GM19324 (cell line): ENCODE results near the gene HTRA3.
"Not testable (repeated sequence)": the region's sequence is repeated elsewhere in the genome, so short reads cannot be mapped to it uniquely, and the experiment has no call there.

Experiments used
- ATAC-seq: cut with Tn5 transposase; IDR thresholded peaks from one replicate; pipeline ENCODE4 v1.9.1; 2021; ENCODE audit warnings: mild to moderate bottlenecking, moderate library complexity; ENCODE audit not compliant: unreplicated experiment, low FRiP score

The HTRA3 gene

DNA sequence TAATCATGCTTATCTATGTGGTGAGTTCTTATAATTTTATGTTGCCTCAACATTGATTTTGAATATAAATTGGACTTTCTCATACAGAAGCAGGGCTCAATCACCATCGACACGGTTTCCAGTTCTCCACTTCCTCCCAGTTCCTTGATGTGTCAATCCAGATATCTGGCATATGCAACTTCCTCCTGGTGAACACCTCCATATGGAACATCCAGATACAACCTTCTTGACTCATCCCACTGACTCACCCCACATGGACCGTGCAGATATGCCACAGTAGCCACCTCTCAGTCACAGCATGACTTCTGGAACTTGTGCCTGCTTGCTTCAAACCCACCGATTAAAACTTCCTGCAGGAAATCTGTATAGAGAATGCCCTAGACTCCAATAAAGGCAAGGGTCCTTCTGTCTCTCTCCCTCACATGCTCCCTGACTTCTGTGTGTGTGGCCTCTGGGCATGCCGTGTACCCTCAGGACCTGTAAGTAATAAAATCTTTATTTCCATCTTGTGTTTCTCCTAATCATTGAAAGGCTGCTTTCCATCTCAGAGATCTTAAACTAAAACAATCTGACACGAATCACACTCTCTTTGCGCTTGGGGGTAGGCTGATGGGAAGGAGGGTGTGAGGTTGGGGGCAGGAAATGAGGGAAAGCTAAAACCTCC lies 67.0 kb downstream of the HTRA3 start:
- ATAC-seq = no peak

DNA sequence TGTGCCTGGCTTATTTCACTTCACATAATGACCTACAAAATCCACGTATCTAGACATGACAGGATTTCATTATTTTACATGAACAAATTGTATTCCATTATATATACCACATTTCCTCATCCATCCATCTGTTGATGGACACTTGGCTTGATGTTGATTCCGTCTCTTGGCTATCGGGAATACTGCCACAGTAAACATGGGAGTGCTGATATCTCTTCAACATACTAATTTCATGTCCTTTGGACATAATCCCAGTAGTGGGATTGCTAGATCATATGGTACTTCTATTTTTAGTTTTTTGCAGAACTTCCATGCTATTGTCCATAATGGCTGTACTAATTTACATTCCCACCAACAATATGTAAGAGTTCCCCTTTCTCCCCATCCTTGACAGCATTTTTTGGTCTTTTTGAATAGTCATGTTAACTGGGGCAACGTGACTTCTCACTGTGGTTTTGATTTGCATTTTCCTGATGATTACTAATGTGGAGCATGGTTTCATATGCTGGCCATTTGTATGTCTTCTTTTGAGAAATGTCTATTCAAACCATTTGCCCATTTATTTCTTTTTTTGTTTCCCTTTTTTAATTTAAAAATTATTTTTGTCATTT lies 68.9 kb downstream of the HTRA3 start:
- no peak for ATAC-seq

GRCh38 chr4:8340781-8341241 lies 71.3 kb downstream of the HTRA3 start:
- no peak for ATAC-seq

GRCh38 chr4:8341281-8341680 lies 71.7 kb downstream of the HTRA3 start:
- not testable (repeated sequence) for ATAC-seq

DNA sequence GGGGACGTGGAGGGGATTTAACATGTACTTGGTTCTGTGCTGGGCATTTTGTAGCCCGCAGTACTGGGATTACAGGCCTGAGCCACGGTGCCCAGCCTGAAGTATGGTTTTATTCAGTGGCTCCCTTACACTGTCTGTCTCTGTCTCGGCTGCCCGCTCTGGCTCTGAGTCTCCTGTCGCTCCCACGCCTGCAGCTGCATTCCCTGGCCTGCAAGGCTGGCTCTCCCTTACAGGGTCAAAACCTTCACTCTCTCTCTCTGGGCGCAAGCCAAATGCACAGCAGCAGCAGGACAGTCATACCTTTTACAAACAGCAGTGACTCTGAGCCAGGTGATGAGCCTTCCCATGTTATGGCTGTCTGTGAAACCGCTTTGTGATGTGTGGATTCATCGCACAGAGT lies 72.1 kb downstream of the HTRA3 start:
- no peak for ATAC-seq

DNA sequence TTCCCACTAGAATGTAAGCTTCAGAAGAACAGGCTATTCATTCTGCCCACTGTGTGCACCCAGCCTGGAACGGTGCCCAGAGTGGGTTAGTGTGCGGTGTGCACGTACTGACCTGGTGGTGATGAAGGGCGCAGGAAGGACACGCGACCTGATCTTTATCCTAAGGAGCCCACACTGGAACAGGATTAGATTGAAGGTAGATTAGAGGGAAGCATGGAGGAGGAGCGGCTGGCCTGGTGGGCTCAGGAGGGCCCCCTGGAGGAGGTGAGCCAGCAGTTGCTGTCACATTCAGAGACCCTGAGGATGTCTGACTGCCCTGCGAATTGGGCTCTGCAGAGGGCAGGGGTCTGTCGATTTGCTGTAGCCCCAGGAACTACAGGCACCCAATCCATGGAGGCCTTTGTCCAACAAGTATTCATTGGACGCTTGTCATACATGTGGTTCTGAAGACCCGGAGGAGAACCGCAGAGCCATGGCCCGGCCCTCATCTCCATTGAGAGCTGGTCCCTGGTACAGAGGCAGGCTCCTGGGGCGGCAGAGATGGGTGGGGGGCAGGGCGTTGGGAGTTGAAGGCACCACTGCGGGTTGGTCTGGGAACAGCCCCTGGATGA lies 73.2 kb downstream of the HTRA3 start:
- ATAC-seq = no peak

DNA sequence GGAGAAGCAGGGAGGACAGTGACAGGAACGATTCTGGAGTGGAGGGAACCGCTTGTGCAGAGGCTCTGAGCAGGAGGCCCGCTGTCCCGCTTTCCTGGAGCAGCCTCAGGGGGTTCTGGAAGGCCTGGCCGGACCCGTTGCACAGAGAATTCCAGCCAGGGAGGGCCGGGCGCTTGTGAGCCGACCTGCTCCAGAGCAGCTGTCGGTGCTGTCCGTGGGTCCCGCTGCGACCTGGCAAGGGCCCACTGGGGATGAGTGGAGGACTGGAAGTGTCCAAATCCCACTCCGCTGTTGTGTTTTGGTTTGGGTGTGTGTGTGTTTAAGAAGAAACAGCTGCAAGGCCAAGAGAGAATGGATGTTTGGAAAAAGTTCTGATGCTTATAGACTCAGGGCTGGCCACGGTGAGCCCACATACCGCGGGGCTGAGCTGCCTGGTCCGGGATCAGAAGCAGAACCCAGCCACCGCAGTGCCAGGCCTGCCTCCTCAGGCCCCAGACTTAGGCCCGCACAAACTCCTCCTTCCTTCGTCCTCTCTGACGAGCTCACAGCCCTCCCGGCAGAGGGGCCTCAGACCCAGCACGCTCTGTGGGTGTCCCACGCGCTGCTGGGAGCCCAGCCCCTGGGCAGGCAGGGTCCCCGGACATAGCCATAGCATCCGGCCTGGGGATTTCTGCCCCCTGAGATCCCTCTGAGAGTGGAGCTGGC lies 73.9 kb downstream of the HTRA3 start:
- no peak for ATAC-seq

DNA sequence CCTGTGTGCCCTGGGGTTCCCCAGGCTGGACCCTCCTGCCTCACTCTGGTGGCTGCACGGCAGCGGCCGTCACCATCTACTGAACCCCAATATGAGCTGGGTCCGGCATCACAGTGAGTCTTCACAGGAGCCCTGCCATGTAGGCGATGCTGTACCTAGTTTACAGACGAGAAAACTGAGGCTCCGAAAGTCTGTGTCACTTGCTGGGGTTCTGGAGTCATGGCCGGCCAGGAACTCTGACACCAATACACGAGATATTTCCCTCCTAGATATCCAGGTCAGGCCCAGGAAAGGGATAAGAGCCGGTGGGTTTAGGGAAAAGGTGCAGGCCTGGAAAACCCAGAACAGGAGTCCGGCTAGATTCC lies 74.4 kb downstream of the HTRA3 start:
- no peak for ATAC-seq

GRCh38 chr4:8344377-8344776 lies 74.8 kb downstream of the HTRA3 start:
- ATAC-seq = no peak

DNA sequence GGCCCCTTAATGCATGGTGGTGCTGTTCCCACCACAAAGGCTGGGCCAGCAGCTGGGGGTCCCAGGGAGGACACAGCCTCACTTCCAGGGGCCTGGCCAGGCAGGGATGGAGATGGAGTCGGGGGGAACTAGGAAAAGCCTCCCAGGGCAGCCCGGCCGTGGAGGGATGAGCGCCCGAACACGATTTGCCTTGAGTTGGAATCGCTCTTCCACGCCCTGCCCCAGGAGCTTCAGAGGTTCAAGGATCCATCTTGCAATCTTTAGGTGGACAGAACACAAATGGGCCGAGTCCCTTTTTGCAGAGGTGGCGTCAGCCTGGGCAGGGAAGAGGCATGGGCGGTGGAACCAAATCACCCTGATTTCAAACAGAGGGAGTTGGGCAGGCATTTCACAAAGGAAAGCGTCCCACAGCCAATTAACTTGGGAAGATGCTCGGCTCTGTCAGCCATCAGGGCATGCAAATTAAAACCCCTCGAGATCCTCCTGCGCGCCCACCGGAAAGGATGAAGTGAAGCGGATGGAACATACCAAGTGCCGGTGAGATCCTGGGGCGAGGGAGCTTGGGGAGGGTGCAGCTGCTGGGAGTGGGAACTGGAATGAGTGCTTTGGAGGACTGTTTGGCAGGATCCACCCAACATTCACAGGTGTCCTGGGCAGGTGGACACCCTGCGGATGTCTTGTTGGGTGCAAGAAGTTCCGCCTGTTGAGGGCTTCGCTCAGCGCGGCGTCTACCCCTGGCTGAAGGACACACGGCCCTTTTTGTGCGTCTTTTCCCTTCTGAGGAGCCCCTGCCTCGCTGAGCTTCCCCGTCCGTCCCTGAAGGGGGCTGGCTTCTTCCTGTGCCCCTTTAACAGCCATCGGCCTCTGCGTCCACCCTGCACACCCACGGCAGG lies 75.7 kb downstream of the HTRA3 start:
- no peak for ATAC-seq

GRCh38 chr4:8345946-8346814 lies 76.6 kb downstream of the HTRA3 start:
- no peak for ATAC-seq

DNA sequence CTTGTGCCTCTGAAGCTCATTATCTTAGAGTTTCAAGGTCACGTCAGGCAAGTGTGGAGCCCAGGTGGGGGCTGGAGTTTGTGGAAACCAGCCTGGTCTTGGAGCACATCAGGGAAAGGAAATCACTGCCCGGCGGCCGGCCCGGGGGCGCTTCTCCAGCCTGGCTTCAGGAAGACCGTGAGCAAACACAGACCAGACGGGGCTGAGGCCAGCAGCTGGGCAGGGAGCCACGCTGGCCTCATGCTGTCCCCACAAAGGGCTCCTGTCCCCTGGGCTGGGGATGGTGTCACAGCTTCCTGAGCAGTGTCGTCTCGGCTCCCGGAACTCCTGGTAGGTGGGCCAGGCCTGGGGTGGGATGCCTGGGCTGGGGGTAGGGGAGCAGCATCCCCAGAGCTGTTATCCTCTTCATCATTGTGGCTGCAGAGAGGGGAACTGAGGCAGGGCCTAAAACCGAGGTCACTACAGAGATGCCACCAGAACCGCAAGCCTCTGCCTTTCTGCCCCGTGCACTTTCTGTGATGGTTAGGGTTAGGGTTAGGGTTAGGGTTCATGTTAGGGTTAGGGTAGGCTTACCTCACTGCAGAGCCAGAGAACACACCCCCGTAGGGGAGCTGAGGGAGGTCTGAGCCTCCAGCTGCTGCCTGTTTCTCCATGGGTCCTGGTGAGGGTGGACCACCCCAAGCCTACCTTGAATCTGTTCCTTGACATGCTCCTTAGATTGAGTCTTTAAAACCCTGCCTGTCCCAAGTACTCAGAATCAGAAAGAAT lies 77.5 kb downstream of the HTRA3 start:
- ATAC-seq = no peak

DNA sequence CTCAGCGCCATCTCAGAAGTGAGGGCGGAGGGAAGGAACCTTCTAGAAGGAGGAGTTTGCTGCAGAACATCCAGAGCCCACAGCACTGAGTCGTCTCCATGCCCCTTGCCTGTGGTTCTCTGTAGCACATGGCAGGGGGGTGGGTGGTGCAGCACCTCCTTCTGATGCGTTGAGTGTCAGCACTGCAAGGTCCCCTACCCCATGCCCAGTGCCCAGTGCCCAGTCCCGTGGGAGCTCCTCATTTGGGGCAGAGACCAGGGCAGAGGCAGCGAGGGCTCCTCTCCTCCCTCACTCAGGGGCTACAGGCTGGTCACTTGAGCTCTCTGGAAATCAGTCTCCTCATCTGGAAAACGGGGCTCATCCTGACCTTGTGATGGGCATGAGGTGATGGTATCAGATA lies 78.1 kb downstream of the HTRA3 start:
- ATAC-seq = no peak

GRCh38 chr4:8348071-8348470 lies 78.5 kb downstream of the HTRA3 start:
- no peak for ATAC-seq

GRCh38 chr4:8349236-8349635 lies 79.7 kb downstream of the HTRA3 start:
- ATAC-seq = not testable (repeated sequence)

DNA sequence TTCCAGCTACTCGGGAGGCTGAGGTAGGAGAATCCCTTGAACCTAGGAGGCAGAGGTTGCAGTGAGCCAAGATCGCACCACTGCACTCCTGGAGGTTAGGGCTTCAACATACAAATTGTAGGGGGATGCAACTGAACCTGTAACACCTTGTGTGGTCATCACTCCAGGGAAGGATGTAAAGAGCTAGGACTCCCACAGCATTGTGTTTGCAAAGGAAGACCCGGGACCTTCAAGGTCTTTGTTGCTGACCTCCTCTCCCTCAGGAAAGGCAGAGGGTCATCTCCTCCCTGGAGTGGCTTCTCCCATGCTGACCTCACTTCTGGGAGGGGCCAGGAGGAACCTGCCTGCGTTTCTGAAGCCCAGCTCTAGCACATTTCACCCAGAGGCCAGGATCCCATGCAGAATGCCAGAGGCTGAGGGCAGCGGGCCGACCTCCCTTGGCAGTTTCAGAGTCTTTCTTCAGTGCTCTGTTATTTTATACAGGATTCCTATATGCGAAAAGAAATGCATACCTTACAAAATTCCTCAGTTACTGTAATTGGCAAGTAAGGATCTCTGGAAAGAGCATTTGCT lies 80.2 kb downstream of the HTRA3 start:
- ATAC-seq = no peak

GRCh38 chr4:8350352-8350751 lies 80.8 kb downstream of the HTRA3 start:
- ATAC-seq = no peak

- ATAC-seq = no peak
These were observed 81.4 kb downstream of the HTRA3 start for GRCh38 chr4:8350841-8351461.
